Loucy (cell line): ENCODE results near the gene SPRR2E.

Experiments
- EZH2phosphoT487 ChIP-seq: fragments of 200-600 bp; IDR thresholded peaks from 2 replicates; pipeline ENCODE4 v1.6.1; 2018; ENCODE audit warnings: antibody characterized with exemption, mild to moderate bottlenecking, moderate library complexity, borderline replicate concordance
- TF ChIP-seq, protein P1 (sequence below): fragments of 200-600 bp; sonication (generic); conservative IDR thresholded peaks from 2 replicates; pipeline ENCODE4 v1.5.1; 2014; ENCODE audit warnings: mild to moderate bottlenecking, antibody characterized with exemption, low read length

DNA sequence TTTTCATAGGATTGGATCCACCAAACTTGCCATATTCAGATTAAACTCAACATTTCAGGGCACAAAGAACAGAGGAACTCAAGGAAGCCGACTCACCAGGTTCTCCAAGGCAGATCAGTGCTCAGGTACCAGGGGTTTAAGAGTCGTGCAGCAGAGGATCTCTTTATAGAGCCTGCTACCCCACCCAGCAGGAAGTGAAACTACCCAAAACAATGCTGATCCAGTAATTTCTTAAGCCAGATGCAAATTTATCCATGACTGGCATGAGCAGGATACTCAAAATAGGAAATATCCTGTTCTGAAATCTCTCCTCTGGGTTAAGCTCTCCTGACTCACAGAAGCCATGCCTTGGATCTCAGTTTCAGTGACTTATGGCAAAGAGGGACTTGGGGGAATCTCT is 37.0 kb downstream of the SPRR2E start, which contains the start of gene SPRR2A:
- TF ChIP-seq, protein P1, sequence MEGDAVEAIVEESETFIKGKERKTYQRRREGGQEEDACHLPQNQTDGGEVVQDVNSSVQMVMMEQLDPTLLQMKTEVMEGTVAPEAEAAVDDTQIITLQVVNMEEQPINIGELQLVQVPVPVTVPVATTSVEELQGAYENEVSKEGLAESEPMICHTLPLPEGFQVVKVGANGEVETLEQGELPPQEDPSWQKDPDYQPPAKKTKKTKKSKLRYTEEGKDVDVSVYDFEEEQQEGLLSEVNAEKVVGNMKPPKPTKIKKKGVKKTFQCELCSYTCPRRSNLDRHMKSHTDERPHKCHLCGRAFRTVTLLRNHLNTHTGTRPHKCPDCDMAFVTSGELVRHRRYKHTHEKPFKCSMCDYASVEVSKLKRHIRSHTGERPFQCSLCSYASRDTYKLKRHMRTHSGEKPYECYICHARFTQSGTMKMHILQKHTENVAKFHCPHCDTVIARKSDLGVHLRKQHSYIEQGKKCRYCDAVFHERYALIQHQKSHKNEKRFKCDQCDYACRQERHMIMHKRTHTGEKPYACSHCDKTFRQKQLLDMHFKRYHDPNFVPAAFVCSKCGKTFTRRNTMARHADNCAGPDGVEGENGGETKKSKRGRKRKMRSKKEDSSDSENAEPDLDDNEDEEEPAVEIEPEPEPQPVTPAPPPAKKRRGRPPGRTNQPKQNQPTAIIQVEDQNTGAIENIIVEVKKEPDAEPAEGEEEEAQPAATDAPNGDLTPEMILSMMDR = no peak
- no peak for TF ChIP-seq EZH2phosphoT487
